GM18951 (cell line): ENCODE results near the gene GDF15.

Experiments
- POLR2A ChIP-seq: IDR thresholded peaks from 4 replicates; pipeline ENCODE4 v1.6.1; 2011; ENCODE audit warnings: mild to moderate bottlenecking; ENCODE audit not compliant: insufficient read length, insufficient read depth; ENCODE audit errors: extremely low read depth
- in situ Hi-C: fragments of 300-500 bp; cut with MboI; formaldehyde crosslinking; loops from one replicate; pipeline ENCODE4 v1.12.0; 2022; ENCODE audit warnings: low sequenced_read_pairs, mixed read lengths, inconsistent platforms; ENCODE audit not compliant: unreplicated experiment

GDF15 gene

GRCh38 chr19:18436671-18437490 is 50.9 kb downstream of the GDF15 start:
- in situ Hi-C loops = no loop called here
- peak; percentile 18 for TF ChIP-seq POLR2A

- in situ Hi-C loops = no loop called here
- peak; percentile 33 for TF ChIP-seq POLR2A
These were observed 51.8 kb downstream of the GDF15 start, which contains the start of gene ISYNA1 for GRCh38 chr19:18437491-18438330. Gene ISYNA1, minus strand, starts transcription at chr19:18438133. Its CDS starts 154 bp downstream, at chr19:18437979.

GRCh38 chr19:18438331-18439024 is 52.5 kb downstream of the GDF15 start:
- in situ Hi-C loops = no loop called here
- no peak for TF ChIP-seq POLR2A
